ENCODE data around the gene FAM151A.
A peak's percentile ranks its signal among the peaks of the same experiment; 100 is the strongest.

FAM151A gene

GRCh38 chr1:54604051-54604450 is 19.3 kb downstream of the FAM151A start:
- no peak for DNase-seq
- Histone ChIP-seq H3K36me3 (replicated peaks; ENCODE audit: insufficient read depth, low read length) (no peaks in the 10 kb centered on the region), H3K9me3 (replicated peaks; ENCODE audit: insufficient read depth, low read length) (no peaks in the 10 kb centered on the region), H3K9ac (ENCODE audit: low read length) (no peak overlapping the region), H3K79me2 (ENCODE audit: low read length) (no peaks in the 10 kb centered on the region), H3K4me3 (ENCODE audit: low read length) (no peak overlapping the region), H3K4me1 (ENCODE audit: low read length) (peaks cover 13% of the 10 kb centered on the region), H3K27ac (ENCODE audit: low read length) (peak overlapping the region; percentile 24; the same call in 1 of the 2 replicates), H4K20me1 (ENCODE audit: insufficient read depth, low read length) (no peaks in the 10 kb centered on the region), H2AFZ (ENCODE audit: low read length) (no peak overlapping the region), H3K27me3 (replicated peaks; ENCODE audit: insufficient read depth, low read length) (no peaks in the 10 kb centered on the region), H3K9me2 (replicated peaks; ENCODE audit: insufficient read depth, low read length) (no peaks in the 10 kb centered on the region), H3K4me2 (ENCODE audit: low read depth, low read length) (no peak overlapping the region), H3F3A (ENCODE audit: insufficient read depth, low read length) (peaks cover 5% of the 10 kb centered on the region; the same call in 1 of the 2 replicates)
- no peak for TF ChIP-seq EZH2phosphoT487 (IDR thresholded peaks at IDR 0.05; ENCODE audit: low read length)

- Histone ChIP-seq H3K9me2 (replicated peaks; ENCODE audit: insufficient read depth, low read length) (no peaks in the 10 kb centered on the region), H3K27ac (ENCODE audit: low read length) (no peak overlapping the region), H3K4me1 (ENCODE audit: low read length) (peaks cover 13% of the 10 kb centered on the region), H3K9ac (ENCODE audit: low read length) (no peak overlapping the region), H2AFZ (ENCODE audit: low read length) (no peak overlapping the region), H3K4me3 (ENCODE audit: low read length) (no peak overlapping the region), H3K4me2 (ENCODE audit: low read depth, low read length) (no peak overlapping the region), H3K79me2 (ENCODE audit: low read length) (no peaks in the 10 kb centered on the region), H3K9me3 (replicated peaks; ENCODE audit: insufficient read depth, low read length) (no peaks in the 10 kb centered on the region), H3F3A (ENCODE audit: insufficient read depth, low read length) (peaks cover 5% of the 10 kb centered on the region; the same call in 1 of the 2 replicates), H3K27me3 (replicated peaks; ENCODE audit: insufficient read depth, low read length) (no peaks in the 10 kb centered on the region), H4K20me1 (ENCODE audit: insufficient read depth, low read length) (no peaks in the 10 kb centered on the region), H3K36me3 (replicated peaks; ENCODE audit: insufficient read depth, low read length) (no peaks in the 10 kb centered on the region)
- DNase-seq, result no peak
- TF ChIP-seq EZH2 (optimal IDR thresholded peaks at IDR 0.05; ENCODE audit: low read depth, low read length), result no peak
- no peak for TF ChIP-seq EZH2phosphoT487 (IDR thresholded peaks at IDR 0.05; ENCODE audit: low read length)
- no peak for TF ChIP-seq CTCF (IDR thresholded peaks at IDR 0.05; ENCODE audit: low read length)
Measured at GRCh38 chr1:54603241-54603640, 20.1 kb downstream of the FAM151A start.

GRCh38 chr1:54602554-54602953 is 20.8 kb downstream of the FAM151A start:
- Histone ChIP-seq H3K4me1 (ENCODE audit: low read length) (peaks cover 13% of the 10 kb centered on the region), H3K27ac (ENCODE audit: low read length) (no peak overlapping the region), H4K20me1 (ENCODE audit: insufficient read depth, low read length) (no peaks in the 10 kb centered on the region), H3K27me3 (replicated peaks; ENCODE audit: insufficient read depth, low read length) (no peaks in the 10 kb centered on the region), H3F3A (ENCODE audit: insufficient read depth, low read length) (peaks cover 5% of the 10 kb centered on the region; the same call in 1 of the 2 replicates), H3K9ac (ENCODE audit: low read length) (no peak overlapping the region), H3K4me2 (ENCODE audit: low read depth, low read length) (no peak overlapping the region), H2AFZ (ENCODE audit: low read length) (no peak overlapping the region), H3K79me2 (ENCODE audit: low read length) (no peaks in the 10 kb centered on the region), H3K36me3 (replicated peaks; ENCODE audit: insufficient read depth, low read length) (no peaks in the 10 kb centered on the region), H3K4me3 (ENCODE audit: low read length) (no peak overlapping the region), H3K9me2 (replicated peaks; ENCODE audit: insufficient read depth, low read length) (no peaks in the 10 kb centered on the region), H3K9me3 (replicated peaks; ENCODE audit: insufficient read depth, low read length) (no peaks in the 10 kb centered on the region)
- TF ChIP-seq CTCF (IDR thresholded peaks at IDR 0.05; ENCODE audit: low read length), result no peak
- TF ChIP-seq EZH2 (optimal IDR thresholded peaks at IDR 0.05; ENCODE audit: low read depth, low read length), result no peak
- no peak for TF ChIP-seq EZH2phosphoT487 (IDR thresholded peaks at IDR 0.05; ENCODE audit: low read length)
- DNase-seq, result no peak

- Histone ChIP-seq H3K79me2 (ENCODE audit: low read length) (no peaks in the 10 kb centered on the region), H3K27ac (ENCODE audit: low read length) (no peak overlapping the region), H3K9me3 (replicated peaks; ENCODE audit: insufficient read depth, low read length) (no peaks in the 10 kb centered on the region), H3K27me3 (replicated peaks; ENCODE audit: insufficient read depth, low read length) (no peaks in the 10 kb centered on the region), H3K4me2 (ENCODE audit: low read depth, low read length) (no peak overlapping the region), H3K4me3 (ENCODE audit: low read length) (no peak overlapping the region), H3K4me1 (ENCODE audit: low read length) (peaks cover 13% of the 10 kb centered on the region), H2AFZ (ENCODE audit: low read length) (no peak overlapping the region), H4K20me1 (ENCODE audit: insufficient read depth, low read length) (no peaks in the 10 kb centered on the region), H3K9ac (ENCODE audit: low read length) (no peak overlapping the region), H3F3A (ENCODE audit: insufficient read depth, low read length) (peaks cover 5% of the 10 kb centered on the region; the same call in 1 of the 2 replicates), H3K9me2 (replicated peaks; ENCODE audit: insufficient read depth, low read length) (no peaks in the 10 kb centered on the region), H3K36me3 (replicated peaks; ENCODE audit: insufficient read depth, low read length) (no peaks in the 10 kb centered on the region)
- DNase-seq, result no peak
- TF ChIP-seq EZH2phosphoT487 (IDR thresholded peaks at IDR 0.05; ENCODE audit: low read length) (no peak), CTCF (IDR thresholded peaks at IDR 0.05; ENCODE audit: low read length) (no peak), EZH2 (optimal IDR thresholded peaks at IDR 0.05; ENCODE audit: low read depth, low read length) (no peak)
Measured at GRCh38 chr1:54601730-54602129, 21.6 kb downstream of the FAM151A start.
